Stimulated activated CD8-positive, alpha-beta memory T cell treated with anti-CD3 and anti-CD28 coated beads, Interleukin-2, amount 100 ng/mL, for 1 hour (primary cell): ENCODE results near the gene FCRL4.
"Not testable (repeated sequence)": the region's sequence is repeated elsewhere in the genome, so short reads cannot be mapped to it uniquely, and the experiment has no call there.

Experiments
- DNase-seq, 2 donors: peaks; one replicate each; pipeline ENCODE4 v3.0.0-alpha.2; 2020; ENCODE audit warnings: low read depth in 2 of 2

FCRL4 gene

GRCh38 chr1:157551694-157552693, 45.9 kb downstream of the FCRL4 start, which contains the start of gene FCRL5:
Gene FCRL5 (minus strand): TSS chr1:157552515. CDS start chr1:157552362, 153 bp downstream.
- DNase-seq, result no peak

DNA sequence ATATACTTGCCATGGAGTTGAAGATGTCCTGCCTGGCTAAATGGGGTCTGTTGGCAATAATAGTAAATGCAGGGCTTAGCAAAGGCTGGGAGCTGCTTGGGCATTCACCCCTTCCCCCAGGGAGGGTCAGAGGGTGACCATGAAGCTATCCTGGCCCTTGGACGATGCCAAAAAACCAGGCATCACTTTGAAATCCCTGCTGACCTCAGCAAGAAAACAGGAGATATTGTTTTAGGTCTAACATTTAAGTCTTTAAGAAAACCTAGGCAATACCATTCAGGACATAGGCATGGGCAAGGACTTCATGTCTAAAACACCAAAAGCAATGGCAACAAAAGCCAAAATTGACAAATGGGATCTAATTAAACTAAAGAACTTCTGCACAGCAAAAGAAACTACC, 49.8 kb downstream of the FCRL4 start:
- DNase-seq, result not testable (repeated sequence)

DNA sequence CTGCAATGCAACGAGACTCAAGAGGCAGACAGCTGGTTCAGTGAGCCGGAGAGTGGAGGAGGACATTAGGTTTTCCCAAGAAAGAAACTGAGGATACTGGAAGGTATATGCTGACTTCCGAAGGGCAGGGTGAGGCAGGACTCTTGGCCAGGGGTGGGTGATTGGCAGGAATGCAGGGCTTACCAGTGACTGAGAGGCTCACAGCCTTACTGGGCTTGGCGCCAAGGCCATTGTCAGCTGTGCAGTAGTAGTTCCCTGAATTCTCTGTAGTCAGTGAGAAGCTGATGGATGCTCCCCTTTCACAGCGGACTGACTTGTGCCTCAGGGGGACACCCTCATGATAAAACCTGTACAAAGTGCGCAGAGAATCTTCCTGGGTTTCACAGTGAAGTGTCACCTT, 55.2 kb downstream of the FCRL4 start:
- no peak for DNase-seq

DNA sequence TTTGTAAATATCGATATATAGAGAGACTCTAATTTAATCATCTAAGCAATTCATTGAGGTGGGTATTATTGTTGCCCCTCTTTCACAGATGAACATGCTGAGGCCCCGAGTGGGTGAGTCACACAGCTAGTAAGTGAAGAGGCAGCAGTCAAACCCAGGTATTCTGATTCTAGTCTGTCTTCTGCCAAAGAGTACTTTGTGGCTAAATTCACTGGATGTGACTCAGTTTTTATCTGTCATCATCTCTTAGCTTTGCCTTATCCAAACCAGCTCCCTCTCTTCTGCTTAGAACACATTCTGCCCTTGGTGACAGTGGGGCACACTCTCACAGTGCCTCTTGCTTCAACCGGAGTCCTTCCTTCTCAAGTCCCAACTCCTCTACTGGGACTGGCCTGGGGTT, 57.0 kb downstream of the FCRL4 start:
- DNase-seq, result no peak

- DNase-seq, result no peak
These were observed 57.6 kb downstream of the FCRL4 start for GRCh38 chr1:157540160-157540748.

- no peak for DNase-seq
These were observed 58.3 kb downstream of the FCRL4 start for GRCh38 chr1:157539568-157539967.

DNA sequence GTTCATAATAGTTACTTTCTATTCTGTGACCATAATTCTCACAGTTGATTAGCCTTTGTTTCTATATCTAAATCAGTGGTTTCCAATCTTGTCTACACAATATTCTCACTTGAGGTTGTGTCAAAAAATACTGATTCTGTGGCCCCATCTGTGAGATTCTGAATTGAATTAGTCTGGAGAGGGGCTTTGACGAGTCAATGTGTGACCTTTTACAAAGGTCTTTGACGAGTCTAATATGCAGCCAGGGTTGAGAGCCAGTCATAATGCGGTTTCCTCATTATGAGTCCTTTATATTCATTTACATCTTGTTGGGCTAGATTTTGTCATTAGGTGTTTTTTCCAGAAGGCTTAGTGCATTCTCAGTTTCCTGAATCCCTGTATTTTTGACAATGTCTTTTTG, 65.3 kb downstream of the FCRL4 start:
- DNase-seq, result no peak

DNA sequence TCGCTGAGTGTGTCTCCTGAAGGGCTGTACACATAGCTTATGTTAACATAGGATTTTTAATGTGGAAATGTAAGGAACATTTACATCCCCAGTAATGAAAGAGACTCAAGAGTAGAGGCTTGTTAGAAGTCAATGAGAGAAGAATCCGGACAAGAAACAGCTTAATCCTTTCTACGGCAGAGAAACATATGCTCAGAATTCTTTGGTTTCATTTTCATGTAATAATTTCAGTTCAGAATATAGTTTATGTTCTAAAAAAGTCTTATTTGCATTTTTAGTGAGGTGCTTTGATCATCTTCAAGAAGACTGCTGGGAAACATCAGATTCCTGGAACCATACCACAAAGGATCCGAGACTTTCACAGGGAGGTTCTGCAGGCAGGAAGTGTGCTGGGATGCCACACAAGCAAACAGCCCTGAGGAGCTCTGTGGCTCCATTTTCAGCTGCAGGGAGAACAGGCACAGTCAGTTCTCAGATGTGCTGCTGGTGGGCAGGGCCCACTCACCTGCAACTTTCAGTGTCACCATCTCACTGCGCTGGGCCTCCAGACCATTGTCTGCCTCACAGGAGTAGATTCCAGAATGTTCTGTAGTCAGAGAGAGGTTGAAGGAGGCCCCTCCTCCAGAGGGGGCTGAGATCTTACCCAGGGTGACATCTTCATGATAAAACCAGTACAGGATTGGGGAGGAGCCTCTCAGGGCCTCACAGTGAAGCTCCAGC, 74.0 kb downstream of the FCRL4 start:
- DNase-seq, result no peak
